Left hindlimb (tissue), 1 donor: ENCODE measurements around the gene FSTL4.
A peak's percentile ranks its signal among the peaks of the same experiment; 100 is the strongest.

Source experiments
- DNase-seq: peaks from one replicate; pipeline ENCODE4 v3.0.0-alpha.2; 2018

FSTL4 gene

DNA sequence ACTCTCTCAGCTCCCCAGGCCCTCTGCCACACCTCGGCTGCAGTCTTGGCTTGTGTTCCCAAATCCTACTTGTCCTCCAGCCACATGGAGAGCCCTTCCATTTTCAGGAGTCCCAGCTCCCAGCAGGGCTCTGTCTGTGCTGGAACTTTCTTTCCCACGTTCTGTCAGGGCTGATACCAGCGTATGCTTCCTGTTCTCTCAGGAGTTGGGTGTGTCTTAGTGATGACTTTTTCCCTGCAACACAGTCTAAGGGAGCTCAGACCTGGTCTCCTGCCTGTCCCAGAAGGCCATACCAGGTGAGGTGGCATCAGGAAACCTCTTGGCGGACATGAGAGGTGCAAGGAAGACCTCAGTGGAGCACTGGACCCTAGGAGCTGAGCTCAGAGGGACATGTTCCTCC is 334.0 kb downstream of the FSTL4 start:
- DNase-seq: no peak

DNA sequence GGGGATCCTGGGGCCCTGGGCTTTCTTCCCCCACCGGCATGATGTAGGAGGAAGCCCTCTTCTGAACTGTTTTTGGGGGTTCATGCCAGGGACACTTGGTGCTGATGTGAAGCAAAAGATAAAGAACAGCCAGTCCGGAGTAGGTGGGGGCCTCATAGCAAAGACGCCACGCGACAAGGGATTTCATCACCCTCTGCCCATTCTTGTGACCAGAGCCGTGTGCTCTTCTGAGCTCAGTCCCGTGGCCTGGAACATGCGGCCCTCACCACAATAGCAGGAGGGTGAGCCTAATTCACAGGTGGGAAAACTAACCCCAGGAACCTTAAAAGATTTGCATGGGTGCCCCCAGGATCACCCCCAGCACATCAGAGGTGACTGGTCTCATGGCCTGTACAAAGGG is 334.6 kb downstream of the FSTL4 start:
- no peak for DNase-seq

DNA sequence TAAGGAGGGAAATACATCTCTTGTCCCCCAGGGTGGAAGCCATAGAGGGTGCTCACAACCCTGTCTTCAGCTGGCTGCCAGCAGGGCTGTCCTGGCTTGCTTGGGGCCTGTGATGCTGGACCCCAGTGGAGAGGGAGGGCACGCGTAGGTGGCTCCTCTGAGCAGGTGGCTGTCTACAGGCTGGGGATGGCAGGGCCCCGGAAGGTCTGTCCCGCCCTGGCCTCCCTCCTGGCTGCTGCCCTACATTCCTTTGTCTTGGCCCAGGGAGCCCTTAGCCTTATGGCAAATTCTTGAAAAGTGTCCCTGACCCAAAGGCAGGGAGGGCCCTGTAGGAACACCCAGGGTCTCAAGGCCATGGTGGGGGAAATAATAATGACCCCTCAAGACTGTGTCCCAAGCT is 336.2 kb downstream of the FSTL4 start:
- DNase-seq: no peak

- DNase-seq: no peak
These were observed 336.7 kb downstream of the FSTL4 start for GRCh38 chr5:133275631-133276030.

- no peak for DNase-seq
These were observed 337.8 kb downstream of the FSTL4 start for GRCh38 chr5:133274597-133274935.

GRCh38 chr5:133273661-133274596 is 338.4 kb downstream of the FSTL4 start:
- no peak for DNase-seq

DNA sequence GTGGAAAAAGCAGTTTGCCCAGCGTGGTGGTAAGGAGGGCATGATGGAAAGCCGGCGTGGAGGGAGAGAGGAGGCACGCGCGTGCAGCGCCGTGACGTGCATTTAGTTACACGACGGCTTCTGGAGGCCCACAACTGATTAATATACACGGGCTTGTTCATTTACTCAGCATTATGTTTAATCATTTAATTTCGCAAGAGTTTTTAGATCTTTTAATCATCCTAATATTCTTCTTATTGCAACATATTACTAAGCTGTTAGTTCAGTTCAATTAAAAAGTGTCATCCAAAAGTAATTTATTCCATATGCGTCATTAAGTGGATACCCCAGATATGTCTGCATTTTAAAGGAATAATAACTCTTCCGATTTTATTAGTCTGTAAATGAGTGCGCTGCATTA is 340.0 kb downstream of the FSTL4 start:
- no peak for DNase-seq

GRCh38 chr5:133271606-133272005 is 340.7 kb downstream of the FSTL4 start:
- no peak for DNase-seq

- no peak for DNase-seq
These were observed 342.6 kb downstream of the FSTL4 start for GRCh38 chr5:133269691-133270090.

- no peak for DNase-seq
These were observed 344.7 kb downstream of the FSTL4 start for GRCh38 chr5:133267601-133268000.

DNA sequence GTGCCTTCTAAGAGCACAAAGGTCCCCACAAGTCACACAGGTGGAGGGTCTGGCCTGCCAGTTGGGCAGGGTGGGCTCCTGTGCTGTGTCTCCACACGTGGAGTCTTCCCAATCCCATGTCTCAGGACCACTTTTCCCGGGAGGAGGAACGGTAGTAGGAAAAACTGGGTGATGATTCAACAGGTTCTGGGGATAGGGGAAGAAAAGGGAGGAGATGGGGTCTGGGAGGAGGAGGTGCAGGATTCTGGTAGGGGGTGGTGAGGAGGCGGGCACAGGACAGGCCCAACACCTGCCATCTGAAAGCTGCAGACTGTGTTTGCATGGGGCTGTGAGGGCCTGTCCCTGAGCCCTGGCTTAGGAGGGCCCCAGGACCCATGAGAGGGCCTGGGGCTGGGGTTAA is 345.4 kb downstream of the FSTL4 start:
- DNase-seq: no peak

GRCh38 chr5:133266527-133266878 is 345.8 kb downstream of the FSTL4 start:
- no peak for DNase-seq

GRCh38 chr5:133265720-133266526 is 346.4 kb downstream of the FSTL4 start:
- DNase-seq: peak; percentile 51

GRCh38 chr5:133265257-133265656 is 347.1 kb downstream of the FSTL4 start:
- DNase-seq: no peak

- DNase-seq: no peak
These were observed 349.7 kb downstream of the FSTL4 start for GRCh38 chr5:133262690-133263089.

- peak; percentile 1 for DNase-seq
These were observed 350.3 kb downstream of the FSTL4 start for GRCh38 chr5:133261993-133262392.

DNA sequence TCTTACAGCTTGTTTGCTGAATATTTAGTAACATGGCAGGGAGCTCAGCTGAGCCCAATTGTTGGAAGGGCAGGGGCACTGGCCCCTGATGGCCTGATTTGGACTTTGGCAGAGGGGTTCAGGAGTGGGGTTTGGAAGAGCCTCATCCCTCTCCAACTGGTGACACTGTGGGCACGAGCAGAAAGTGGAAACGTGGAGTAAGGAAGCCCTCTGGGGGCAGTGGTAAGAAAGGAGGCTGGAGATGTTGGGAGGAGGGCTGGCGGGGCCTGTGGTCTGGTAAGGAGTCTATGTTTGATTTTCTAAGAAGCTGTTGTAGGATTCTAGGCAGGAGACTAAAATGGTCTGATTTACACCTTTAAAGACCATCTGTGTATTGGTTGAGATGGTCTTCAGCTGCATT is 351.6 kb downstream of the FSTL4 start:
- peak; percentile 25 for DNase-seq

- peak; percentile 21 for DNase-seq
These were observed 352.9 kb downstream of the FSTL4 start for GRCh38 chr5:133259199-133259997.

- DNase-seq: no peak
These were observed 354.4 kb downstream of the FSTL4 start for GRCh38 chr5:133257977-133258376.

GRCh38 chr5:133256276-133256675 is 356.1 kb downstream of the FSTL4 start:
- no peak for DNase-seq

DNA sequence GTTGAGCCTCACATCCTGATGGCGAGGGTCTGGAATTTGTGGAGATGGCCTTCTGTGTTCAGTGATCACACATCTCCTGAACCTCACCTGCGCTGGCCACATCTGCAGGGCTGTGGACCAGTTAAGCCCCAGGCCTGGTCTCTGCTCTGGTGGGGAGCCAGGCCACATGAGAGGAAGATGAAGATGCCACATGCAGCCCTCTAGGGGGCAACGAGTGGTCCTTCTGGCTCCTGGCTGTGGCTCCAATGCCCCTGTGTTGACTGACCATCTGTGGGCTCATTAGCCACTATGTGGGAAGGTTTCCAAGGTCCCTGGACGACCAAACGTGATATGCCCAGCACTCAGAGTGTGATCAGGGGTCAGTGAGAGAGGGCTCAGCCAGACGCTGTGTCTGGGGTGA is 357.5 kb downstream of the FSTL4 start:
- DNase-seq: peak; percentile 18

- no peak for DNase-seq
These were observed 358.7 kb downstream of the FSTL4 start for GRCh38 chr5:133253671-133254070.

DNA sequence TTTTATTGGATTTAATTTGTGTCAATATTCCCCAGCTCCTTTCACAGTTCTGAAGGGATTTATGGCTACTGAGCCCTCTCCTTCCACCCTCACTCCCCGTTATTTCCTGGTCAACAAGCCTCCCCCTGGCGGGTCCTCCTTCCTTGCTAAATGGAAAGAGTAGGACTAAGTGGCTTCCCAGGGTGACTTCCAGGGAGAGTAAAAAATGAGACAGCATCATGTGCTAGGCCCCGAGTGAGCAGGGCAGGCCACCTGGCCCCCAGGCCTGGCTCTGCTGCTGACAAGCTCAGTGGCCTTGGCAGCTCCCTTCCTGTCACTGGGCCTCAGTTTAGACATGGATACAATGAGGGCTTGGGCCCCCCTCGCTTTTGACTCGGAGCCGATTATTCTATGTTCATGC is 359.3 kb downstream of the FSTL4 start:
- DNase-seq: no peak
